HG03039 (cell line): Measurements from ENCODE around the gene ZNRF1.
A peak's percentile ranks its signal among the peaks of the same experiment; 100 is the strongest.
"Not testable (repeated sequence)": the region's sequence is repeated elsewhere in the genome, so short reads cannot be mapped to it uniquely, and the experiment has no call there.

Experiments
- ATAC-seq: cut with Tn5 transposase; IDR thresholded peaks from one replicate; pipeline ENCODE4 v1.9.1; 2021; ENCODE audit warnings: mild to moderate bottlenecking, moderate library complexity; ENCODE audit not compliant: unreplicated experiment

ZNRF1 gene

GRCh38 chr16:75074920-75075687, 76.3 kb downstream of the ZNRF1 start:
- ATAC-seq = peak; percentile 88

- ATAC-seq = no peak
These were observed 77.0 kb downstream of the ZNRF1 start for GRCh38 chr16:75075688-75076268.

DNA sequence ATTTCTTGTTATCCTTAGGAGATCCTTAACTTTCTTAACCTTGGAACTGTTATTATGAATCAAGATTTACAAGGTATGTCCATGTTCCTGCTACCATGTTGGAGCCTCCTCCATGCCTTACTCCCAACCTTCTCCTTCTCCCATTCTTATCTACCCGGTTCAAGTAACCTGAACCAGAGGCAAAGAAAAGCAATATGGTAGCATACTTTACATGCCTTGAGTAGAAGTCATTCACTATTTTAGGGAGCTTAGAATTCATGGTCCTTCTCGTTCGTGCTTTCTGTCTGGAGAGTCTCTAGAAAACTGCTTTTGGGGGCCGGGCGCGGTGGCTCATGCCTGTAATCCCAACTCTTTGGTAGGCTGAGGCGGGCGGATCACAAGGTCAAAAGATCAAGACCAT, 80.1 kb downstream of the ZNRF1 start:
- no peak for ATAC-seq

DNA sequence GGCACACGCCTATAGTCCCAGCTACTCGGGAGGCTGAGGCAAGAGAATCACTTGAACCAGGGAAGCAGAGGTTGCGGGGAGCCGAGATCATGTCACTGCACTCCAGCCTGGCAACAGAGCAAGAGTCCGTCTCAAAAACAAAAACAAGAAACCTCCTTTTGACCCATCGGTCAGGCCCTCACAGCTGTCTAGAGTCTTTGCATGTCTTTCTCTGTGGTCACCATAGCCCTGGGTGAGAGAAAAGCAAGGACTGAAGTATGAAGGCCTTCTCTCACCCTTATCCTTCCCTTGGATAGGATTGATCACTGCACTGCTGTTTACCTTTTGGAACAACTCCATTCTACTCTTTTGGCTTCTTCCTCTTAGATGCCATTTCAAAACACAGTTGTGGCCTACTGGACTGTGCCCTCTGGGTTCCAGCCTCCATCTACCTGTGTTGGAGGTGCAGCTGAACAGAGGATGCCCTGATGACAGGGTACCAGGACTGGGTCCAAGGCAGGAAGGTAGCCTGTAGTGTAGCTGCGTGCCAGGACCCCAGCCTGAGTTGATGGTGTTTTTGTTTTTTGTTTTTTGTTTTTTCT, 80.6 kb downstream of the ZNRF1 start:
- no peak for ATAC-seq

GRCh38 chr16:75080205-75081029, 81.6 kb downstream of the ZNRF1 start:
- ATAC-seq = no peak

DNA sequence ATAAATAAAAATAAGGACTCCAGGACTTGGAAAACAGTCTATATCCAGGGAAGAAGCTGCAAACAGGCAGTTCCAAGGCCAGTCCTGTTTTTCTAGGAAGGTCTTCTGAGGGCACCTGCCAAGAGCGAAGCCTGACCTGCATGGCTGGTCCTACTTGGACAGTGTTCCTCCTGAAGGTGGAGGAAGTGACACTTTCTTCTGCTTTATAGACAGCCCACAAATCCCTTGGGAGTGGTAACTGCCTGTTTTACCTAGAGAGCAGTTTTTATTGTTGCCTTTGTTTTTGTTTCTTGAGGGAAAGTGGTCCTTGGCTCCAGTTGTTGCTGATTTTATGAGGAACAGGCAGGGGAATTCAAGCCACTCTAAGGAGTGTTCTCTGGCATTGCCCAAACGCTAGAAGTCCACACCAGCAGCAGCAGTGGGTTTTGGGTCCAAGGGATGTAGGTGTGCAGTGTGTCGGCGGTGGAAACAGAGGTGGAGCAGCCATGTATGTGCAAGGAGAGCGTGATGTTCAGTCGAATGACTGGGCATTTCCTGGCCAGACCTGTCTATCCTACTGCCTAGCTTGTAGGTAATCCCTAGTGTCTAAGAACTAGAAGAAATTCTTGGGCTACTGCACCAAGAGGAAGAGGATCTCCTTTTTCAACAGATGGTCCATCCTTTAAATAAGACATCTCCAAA, 82.5 kb downstream of the ZNRF1 start:
- ATAC-seq = no peak

DNA sequence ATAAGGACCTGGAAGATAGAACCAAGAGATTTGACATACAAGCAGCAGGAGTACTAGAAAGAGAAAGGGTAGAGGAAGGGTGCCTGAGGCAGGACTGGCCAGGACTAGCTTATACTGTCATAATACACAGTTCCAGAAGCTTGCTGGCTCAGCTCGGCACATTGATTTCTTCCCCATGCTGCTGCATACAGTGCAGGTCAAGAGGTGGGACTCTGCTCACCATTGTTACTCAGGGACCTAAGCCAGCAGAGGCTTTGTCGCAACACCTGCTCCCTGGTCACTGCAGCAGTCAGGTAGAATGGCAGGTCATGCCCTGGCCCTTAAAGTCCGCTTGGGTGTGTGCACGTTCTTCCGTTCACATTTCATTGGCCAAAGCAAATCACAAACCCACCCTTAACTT, 85.0 kb downstream of the ZNRF1 start:
- no peak for ATAC-seq

GRCh38 chr16:75085556-75085955, 86.7 kb downstream of the ZNRF1 start:
- no peak for ATAC-seq

DNA sequence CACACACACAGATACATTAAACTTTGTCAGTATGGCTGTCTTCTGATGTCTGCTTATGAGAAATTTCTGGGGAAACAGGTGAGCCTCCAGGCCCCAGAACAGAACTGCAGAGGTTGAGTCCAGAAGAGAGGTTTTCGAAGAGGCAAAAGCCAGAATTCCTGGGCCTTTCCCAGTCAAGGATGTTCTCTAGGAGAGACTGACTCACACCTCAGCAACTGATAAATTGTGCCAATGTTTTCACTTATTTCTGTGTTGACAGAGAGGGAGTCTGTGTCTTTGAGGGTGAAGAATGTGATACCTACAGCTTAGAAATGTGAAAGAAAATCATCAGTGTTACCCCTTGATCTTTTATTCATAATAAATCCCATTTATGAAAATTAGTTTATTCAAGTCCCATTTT, 87.5 kb downstream of the ZNRF1 start:
- ATAC-seq = no peak

GRCh38 chr16:75086688-75087374, 88.0 kb downstream of the ZNRF1 start:
- ATAC-seq = no peak

- ATAC-seq = no peak
These were observed 88.7 kb downstream of the ZNRF1 start for GRCh38 chr16:75087375-75087979.

DNA sequence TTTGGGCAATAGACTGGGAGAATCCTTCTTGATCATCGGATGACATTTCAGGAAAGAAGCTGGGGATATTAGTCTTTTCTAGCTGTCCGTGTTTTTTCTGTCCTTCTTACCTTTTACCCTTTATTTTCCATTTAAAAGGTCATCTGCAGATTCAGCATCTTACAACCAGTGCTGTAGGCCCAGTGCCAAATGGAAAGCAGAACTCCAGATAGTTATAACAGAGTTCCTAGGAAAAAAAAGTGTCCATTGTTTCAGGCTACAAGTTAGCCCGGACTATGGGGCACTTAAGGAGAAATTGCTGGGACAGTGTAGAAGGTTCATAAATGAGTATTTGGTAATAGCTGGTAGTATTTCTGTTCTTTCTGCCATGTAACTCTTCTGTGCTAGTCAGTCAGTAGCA, 89.4 kb downstream of the ZNRF1 start:
- ATAC-seq = no peak

GRCh38 chr16:75088934-75089333, 90.1 kb downstream of the ZNRF1 start:
- no peak for ATAC-seq

DNA sequence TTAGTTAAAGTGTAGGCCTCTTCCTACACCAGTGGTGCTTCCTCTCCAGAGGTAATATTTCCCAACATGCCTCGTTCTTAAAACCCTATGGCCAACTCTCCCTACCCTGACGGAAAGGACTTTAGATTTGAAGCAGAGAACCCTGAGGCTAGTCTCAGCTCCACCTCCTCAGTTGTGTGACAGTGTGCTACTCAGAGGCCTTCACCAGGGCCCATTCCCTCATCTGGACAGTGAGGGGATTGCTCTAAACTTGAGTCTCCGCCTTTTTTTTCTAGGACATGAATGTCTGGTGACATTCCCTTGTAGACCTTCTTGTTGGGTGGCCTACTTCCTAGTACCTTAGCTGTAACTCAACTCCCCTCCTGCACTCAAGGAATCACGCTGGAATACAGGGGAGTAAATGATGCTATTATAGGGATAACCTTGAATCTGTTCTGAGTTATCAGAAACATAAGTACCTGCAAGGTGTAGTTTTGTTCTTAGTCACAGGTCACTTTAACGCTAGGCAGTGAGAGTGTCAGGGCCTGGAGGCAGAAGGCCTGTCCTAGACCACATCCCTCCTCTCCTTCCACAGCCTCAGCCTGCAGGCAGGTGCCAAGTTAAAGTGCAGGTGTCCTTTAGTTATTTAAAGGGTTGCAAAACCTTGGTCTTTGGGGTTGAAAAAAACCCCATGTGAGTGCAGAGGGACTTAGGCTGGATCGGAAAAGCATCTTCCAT, 90.8 kb downstream of the ZNRF1 start:
- no peak for ATAC-seq

DNA sequence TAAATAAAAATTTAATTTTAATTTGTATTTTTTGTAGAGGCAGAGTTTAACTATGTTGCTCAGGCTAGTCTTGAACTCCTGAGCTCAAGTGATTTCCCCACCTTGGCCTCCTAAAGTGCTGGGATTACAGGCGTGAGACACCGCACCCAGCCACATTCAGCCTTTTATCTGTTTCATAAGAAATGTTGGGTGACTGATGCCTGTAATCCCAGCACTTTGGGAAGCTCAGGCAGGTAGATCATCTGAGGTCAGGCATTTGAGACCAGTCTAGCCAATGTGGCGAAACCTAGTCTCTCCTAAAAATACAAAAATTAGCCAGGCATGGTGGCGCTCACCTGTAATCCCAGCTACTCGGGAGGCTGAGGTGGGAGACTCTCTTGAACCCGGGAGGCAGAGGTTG, 92.1 kb downstream of the ZNRF1 start:
- ATAC-seq = not testable (repeated sequence)

- ATAC-seq = not testable (repeated sequence)
These were observed 92.8 kb downstream of the ZNRF1 start for GRCh38 chr16:75091619-75092018.

- ATAC-seq = no peak
These were observed 94.0 kb downstream of the ZNRF1 start for GRCh38 chr16:75092777-75093176.

- ATAC-seq = no peak
These were observed 95.0 kb downstream of the ZNRF1 start for GRCh38 chr16:75093598-75094540.
